ENCODE data around the gene DDB1. TPM values are rescaled to one million over a fixed set of nuclear protein-coding genes. Genes with fewer than 3 reads are reported as not detected.

DDB1 gene
- total RNA-seq, 1 donor: 330 TPM

DNA sequence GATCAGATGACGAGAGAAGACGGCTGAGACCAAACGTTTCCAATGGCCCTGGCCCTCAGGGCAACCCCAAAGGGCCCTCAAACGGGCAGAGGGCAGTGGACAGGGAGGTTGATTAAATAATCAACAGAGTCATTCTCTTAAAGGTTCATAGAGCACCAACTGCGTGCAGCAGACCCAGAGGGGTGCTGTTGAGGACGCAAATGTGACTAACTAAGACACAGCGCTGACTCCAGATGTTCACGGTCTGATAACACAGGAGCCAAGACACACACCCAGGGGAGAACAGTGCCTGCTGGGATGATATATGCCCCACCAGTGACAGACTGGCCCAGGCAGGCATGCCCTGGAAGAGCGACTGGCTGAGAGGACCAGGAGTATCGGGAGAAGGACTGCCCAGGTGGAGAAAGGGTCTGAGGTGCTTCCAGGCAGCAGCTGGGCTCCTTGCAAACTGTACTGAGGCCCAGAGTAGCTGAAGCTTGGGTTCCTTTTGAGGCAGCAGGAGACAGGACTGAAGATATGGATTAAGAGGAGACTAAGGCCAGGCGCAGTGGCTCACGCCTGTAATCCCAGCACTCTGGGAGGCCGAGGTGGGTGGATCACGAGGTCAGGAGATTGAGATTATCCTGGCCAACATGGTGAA, 45.4 kb downstream of the DDB1 start:
- Histone ChIP-seq H3K27ac (ENCODE audit: low read depth, low read length) (no peak overlapping the region), H4K20me1 (ENCODE audit: insufficient read depth, low read length) (no peaks in the 10 kb centered on the region), H2AFZ (ENCODE audit: low read length) (no peak overlapping the region), H3K4me2 (ENCODE audit: insufficient read depth, low read length) (no peak overlapping the region), H3K79me2 (ENCODE audit: insufficient read depth, low read length) (no peaks in the 10 kb centered on the region), H3K27me3 (ENCODE audit: insufficient read depth, low read length) (peaks cover 4% of the 10 kb centered on the region), H3K4me3 (ENCODE audit: insufficient read depth, low read length) (no peak overlapping the region), H3K9me3 (ENCODE audit: low read depth, low read length) (no peaks in the 10 kb centered on the region), H3K36me3 (ENCODE audit: insufficient read depth, low read length) (peaks cover 17% of the 10 kb centered on the region), H3K4me1 (ENCODE audit: insufficient read depth, low read length) (no peaks in the 10 kb centered on the region)
- TF ChIP-seq, protein P1, sequence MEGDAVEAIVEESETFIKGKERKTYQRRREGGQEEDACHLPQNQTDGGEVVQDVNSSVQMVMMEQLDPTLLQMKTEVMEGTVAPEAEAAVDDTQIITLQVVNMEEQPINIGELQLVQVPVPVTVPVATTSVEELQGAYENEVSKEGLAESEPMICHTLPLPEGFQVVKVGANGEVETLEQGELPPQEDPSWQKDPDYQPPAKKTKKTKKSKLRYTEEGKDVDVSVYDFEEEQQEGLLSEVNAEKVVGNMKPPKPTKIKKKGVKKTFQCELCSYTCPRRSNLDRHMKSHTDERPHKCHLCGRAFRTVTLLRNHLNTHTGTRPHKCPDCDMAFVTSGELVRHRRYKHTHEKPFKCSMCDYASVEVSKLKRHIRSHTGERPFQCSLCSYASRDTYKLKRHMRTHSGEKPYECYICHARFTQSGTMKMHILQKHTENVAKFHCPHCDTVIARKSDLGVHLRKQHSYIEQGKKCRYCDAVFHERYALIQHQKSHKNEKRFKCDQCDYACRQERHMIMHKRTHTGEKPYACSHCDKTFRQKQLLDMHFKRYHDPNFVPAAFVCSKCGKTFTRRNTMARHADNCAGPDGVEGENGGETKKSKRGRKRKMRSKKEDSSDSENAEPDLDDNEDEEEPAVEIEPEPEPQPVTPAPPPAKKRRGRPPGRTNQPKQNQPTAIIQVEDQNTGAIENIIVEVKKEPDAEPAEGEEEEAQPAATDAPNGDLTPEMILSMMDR (IDR thresholded peaks at IDR 0.05; ENCODE audit: extremely low read depth, low read depth, low read length): no peak
- DNase-seq (ENCODE audit: insufficient read length, low spot score, missing footprints): no peak

DNA sequence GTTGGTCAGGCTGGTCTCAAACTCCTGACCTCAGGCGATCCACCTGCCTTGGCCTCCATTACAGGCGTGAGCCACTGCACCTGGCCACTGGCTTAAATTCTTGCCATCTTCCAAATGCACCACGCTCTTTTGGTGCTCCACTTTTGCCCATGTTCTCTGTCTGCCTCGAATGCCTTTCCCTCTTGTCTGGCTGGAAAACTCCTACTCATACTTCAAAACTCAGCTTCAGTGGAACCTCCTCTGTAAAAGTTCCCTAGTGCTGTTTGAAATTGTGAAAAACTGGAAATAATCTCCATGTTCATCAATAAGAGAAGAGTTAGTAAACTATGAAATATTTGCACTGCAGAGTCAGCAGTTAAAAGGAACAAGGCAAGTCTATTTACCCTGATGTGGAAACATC, 49.3 kb downstream of the DDB1 start:
- Histone ChIP-seq H2AFZ (ENCODE audit: low read length) (no peak overlapping the region), H3K27me3 (ENCODE audit: insufficient read depth, low read length) (peaks cover 9% of the 10 kb centered on the region), H3K9me3 (ENCODE audit: low read depth, low read length) (no peaks in the 10 kb centered on the region), H3K4me3 (ENCODE audit: insufficient read depth, low read length) (no peak overlapping the region), H3K4me1 (ENCODE audit: insufficient read depth, low read length) (peaks cover 3% of the 10 kb centered on the region), H4K20me1 (ENCODE audit: insufficient read depth, low read length) (peaks cover 2% of the 10 kb centered on the region), H3K79me2 (ENCODE audit: insufficient read depth, low read length) (no peaks in the 10 kb centered on the region), H3K4me2 (ENCODE audit: insufficient read depth, low read length) (no peak overlapping the region), H3K36me3 (ENCODE audit: insufficient read depth, low read length) (peaks cover 20% of the 10 kb centered on the region), H3K27ac (ENCODE audit: low read depth, low read length) (no peak overlapping the region)
- TF ChIP-seq, protein P1 (IDR thresholded peaks at IDR 0.05; ENCODE audit: extremely low read depth, low read depth, low read length): no peak
- DNase-seq (ENCODE audit: insufficient read length, low spot score, missing footprints): no peak

DNA sequence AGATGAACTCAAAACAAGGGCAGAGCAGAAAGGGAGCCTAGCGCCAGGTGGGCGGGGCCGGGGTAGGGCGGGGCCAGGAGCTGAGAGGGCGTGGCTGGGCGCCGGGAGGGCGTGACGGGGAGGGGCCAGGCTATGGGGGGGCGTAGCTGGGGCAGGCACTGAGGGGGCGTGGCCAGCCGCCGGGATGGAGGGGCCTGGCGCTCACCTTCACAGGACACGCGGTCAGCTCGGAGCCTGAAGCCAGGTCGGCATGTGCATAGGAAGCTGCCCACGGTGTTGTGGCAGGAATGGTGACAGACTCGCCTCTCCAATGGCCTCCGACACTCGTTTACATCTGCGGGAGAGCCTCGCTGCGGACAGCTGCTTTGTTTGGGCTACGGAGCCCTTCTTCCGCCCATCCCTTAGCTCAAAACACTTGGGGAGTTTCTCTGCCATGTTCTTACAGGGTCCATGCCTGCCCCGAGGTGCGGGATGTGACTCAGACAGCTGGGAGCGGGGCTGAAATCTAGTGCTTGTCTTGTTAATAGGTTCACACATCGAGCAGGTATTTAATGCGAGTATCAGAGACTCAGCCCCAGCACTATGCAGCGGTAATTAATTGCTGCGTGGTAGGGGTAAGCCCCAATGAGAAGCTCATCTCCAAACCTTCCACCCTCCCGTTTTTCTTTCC, 51.2 kb downstream of the DDB1 start:
- peak; percentile 96 for DNase-seq (ENCODE audit: insufficient read length, low spot score, missing footprints)
- Histone ChIP-seq H3K9me3 (ENCODE audit: low read depth, low read length) (no peaks in the 10 kb centered on the region), H2AFZ (ENCODE audit: low read length) (no peak overlapping the region), H3K4me2 (ENCODE audit: insufficient read depth, low read length) (peak overlapping the region; percentile 79), H3K79me2 (ENCODE audit: insufficient read depth, low read length) (no peaks in the 10 kb centered on the region), H3K4me3 (ENCODE audit: insufficient read depth, low read length) (peak overlapping the region; percentile 61), H4K20me1 (ENCODE audit: insufficient read depth, low read length) (peaks cover 2% of the 10 kb centered on the region), H3K27ac (ENCODE audit: low read depth, low read length) (no peak overlapping the region), H3K4me1 (ENCODE audit: insufficient read depth, low read length) (peaks cover 3% of the 10 kb centered on the region), H3K36me3 (ENCODE audit: insufficient read depth, low read length) (peaks cover 20% of the 10 kb centered on the region), H3K27me3 (ENCODE audit: insufficient read depth, low read length) (peaks cover 9% of the 10 kb centered on the region)
- TF ChIP-seq, protein P1 (IDR thresholded peaks at IDR 0.05; ENCODE audit: extremely low read depth, low read depth, low read length): no peak

DNA sequence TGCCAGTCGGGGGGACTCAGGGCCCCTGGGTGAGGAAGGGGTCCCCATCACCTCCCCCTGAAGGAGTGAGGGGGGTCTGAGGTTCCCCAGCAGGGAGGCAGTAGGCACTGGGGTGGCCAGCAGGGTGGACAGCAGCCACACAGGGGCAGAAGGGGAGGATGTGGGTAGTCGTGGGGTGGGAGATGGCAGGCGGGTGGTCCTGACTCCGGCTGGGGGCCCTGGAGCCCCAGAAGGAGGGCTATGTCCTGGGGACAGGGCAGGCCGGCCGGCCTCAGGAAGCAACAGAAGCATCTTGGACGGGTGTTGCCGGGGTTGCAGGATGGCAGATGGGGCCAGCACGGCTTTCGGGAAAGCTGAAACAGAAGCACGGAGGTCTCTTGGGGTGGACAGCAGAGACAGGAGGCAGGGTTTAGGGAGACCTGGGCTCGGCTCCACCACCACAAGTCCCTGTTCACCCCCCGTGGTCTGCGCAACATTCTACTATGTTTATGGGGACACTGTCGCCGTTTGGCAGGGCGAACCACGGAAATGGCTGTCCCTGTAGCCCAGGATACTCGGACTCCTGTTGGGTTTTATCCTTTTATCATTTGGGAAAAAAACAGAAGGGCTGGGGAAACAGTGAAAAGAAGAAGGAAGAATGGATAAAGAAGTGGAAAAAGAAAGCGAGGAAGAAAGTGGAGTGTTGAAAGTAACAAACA, 51.9 kb downstream of the DDB1 start:
- peaks cover 3% of the 10 kb centered on the region for H3K4me1 ChIP-seq (ENCODE audit: insufficient read depth, low read length)
- peak overlapping the region; percentile 79 for H3K4me2 ChIP-seq (ENCODE audit: insufficient read depth, low read length)
- H3K36me3 ChIP-seq (ENCODE audit: insufficient read depth, low read length): peaks cover 19% of the 10 kb centered on the region
- H4K20me1 ChIP-seq (ENCODE audit: insufficient read depth, low read length): peaks cover 2% of the 10 kb centered on the region
- H3K9me3 ChIP-seq (ENCODE audit: low read depth, low read length): no peaks in the 10 kb centered on the region
- TF ChIP-seq, protein P1 (IDR thresholded peaks at IDR 0.05; ENCODE audit: extremely low read depth, low read depth, low read length): no peak
- peaks cover 9% of the 10 kb centered on the region for H3K27me3 ChIP-seq (ENCODE audit: insufficient read depth, low read length)
- no peaks in the 10 kb centered on the region for H3K79me2 ChIP-seq (ENCODE audit: insufficient read depth, low read length)
- H3K4me3 ChIP-seq (ENCODE audit: insufficient read depth, low read length): peak overlapping the region; percentile 61
- DNase-seq (ENCODE audit: insufficient read length, low spot score, missing footprints): no peak
- H2AFZ ChIP-seq (ENCODE audit: low read length): no peak overlapping the region
- no peak overlapping the region for H3K27ac ChIP-seq (ENCODE audit: low read depth, low read length)

Measured in osteoblast (primary cell).